Uterus (tissue), 4 donors: ENCODE data around the gene USP12. TPM values are rescaled to one million over a fixed set of nuclear protein-coding genes. Genes with fewer than 3 reads are reported as not detected.
"Not testable (repeated sequence)": the region's sequence is repeated elsewhere in the genome, so short reads cannot be mapped to it uniquely, and the experiment has no call there.

Experiments
- DNase-seq, 2 donors: peaks; one replicate each; pipeline ENCODE4 v3.0.0-alpha.2; 2019 to 2020
- H3K27ac ChIP-seq, 2 donors: fragments of 200-600 bp; sonication (generic); 1 replicate in 1 of 2; 2 replicates in 1 of 2; pipeline ENCODE4 v1.5.1; 2016 to 2018
- H3K27me3 ChIP-seq, 2 donors: fragments of 200-600 bp; sonication (generic); one replicate each; pipeline ENCODE4 v1.5.1; 2018 to 2019; ENCODE audit warnings: control low read depth in 1 of 2
- H3K36me3 ChIP-seq, 2 donors: fragments of 200-600 bp; sonication (generic); one replicate each; pipeline ENCODE4 v1.5.1; 2019; ENCODE audit warnings: control low read depth in 1 of 2
- H3K4me1 ChIP-seq, 2 donors: fragments of 200-600 bp; sonication (generic); one replicate each; pipeline ENCODE4 v1.5.1; 2018 to 2019; ENCODE audit warnings: control low read depth in 1 of 2
- H3K4me3 ChIP-seq, 2 donors: fragments of 200-600 bp; sonication (generic); 1 replicate in 1 of 2; 2 replicates in 1 of 2; pipeline ENCODE4 v1.5.1; 2018 to 2019; ENCODE audit warnings: mild to moderate bottlenecking in 1 of 2
- H3K9me3 ChIP-seq, 2 donors: fragments of 200-600 bp; sonication (generic); one replicate each; pipeline ENCODE4 v1.5.1; 2019; ENCODE audit warnings: control low read depth in 1 of 2
- POLR2A ChIP-seq, 2 donors: fragments of 450-650 bp; IDR thresholded peaks; one replicate each; pipeline ENCODE4 v1.6.1; 2016; ENCODE audit warnings: antibody characterized with exemption in 2 of 2, mild to moderate bottlenecking in 1 of 2, moderate library complexity in 1 of 2
- intact Hi-C: fragments of 100-400 bp; cut with DNase I; formaldehyde crosslinking; loops from one replicate; pipeline ENCODE4 v1.15.1; 2023; ENCODE audit warnings: low total_unique reads
- total RNA-seq, 4 donors: library from RNA; depleted of rRNA in 3 of 4; stranded (reverse); fragments of >200 nt in 3 of 4; gene quantifications; one replicate each; pipeline versions ENCODE4 v1.1.0 to v1.2.4, GENCODE V29; 2014 to 2023
- TF ChIP-seq, protein P1 (sequence below), 4 experiments: fragments of 200-600 bp in 2 of 4; fragments of 450-650 bp in 2 of 4; sonication (generic) in 2 of 4; IDR thresholded peaks; one replicate each; pipeline ENCODE4 v1.5.1; 2016 to 2019; ENCODE audit warnings: antibody characterized with exemption in 4 of 4, mild to moderate bottlenecking in 2 of 4, moderate library complexity in 1 of 4
- donor health status: DM: yes; HTN: yes; CAD: no.

The USP12 gene
- total RNA-seq, 4 donors from 2014 or later: 12.1 to 32.8 (median 20.5) TPM

- H3K4me1 ChIP-seq: no peaks in the 10 kb centered on the region
- no peak overlapping the region for H3K4me3 ChIP-seq
- no peaks in the 10 kb centered on the region for H3K9me3 ChIP-seq
- no peaks in the 10 kb centered on the region for H3K27me3 ChIP-seq
- intact Hi-C loops: no loop called here
- no peak for DNase-seq
- TF ChIP-seq POLR2A (IDR thresholded peaks at IDR 0.05): no peak
- TF ChIP-seq, protein P1, sequence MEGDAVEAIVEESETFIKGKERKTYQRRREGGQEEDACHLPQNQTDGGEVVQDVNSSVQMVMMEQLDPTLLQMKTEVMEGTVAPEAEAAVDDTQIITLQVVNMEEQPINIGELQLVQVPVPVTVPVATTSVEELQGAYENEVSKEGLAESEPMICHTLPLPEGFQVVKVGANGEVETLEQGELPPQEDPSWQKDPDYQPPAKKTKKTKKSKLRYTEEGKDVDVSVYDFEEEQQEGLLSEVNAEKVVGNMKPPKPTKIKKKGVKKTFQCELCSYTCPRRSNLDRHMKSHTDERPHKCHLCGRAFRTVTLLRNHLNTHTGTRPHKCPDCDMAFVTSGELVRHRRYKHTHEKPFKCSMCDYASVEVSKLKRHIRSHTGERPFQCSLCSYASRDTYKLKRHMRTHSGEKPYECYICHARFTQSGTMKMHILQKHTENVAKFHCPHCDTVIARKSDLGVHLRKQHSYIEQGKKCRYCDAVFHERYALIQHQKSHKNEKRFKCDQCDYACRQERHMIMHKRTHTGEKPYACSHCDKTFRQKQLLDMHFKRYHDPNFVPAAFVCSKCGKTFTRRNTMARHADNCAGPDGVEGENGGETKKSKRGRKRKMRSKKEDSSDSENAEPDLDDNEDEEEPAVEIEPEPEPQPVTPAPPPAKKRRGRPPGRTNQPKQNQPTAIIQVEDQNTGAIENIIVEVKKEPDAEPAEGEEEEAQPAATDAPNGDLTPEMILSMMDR (IDR thresholded peaks at IDR 0.05): no peak
- no peaks in the 10 kb centered on the region for H3K36me3 ChIP-seq
- H3K27ac ChIP-seq: no peak overlapping the region
Measured at GRCh38 chr13:27193496-27193895, 21.9 kb upstream of the USP12 start.

DNA sequence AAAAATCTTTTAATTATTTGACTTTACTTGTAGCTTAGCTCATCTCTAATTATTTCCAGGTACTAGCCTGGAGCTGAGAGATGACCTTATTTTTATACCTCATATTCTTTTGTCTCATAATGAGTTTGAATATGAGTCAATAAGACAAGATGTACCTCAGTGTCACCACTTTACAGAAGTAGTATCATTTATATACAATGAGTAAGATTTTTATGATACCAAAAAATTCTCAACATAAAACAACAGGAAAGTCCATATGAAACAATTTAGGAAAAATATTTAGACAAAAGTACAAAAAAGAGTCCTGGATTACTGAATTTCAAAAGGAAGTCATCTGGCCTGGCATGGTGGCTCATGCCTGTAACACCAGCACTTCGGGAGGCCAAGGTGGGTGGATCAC is 21.4 kb upstream of the USP12 start:
- no peaks in the 10 kb centered on the region for H3K4me1 ChIP-seq
- H3K9me3 ChIP-seq: no peaks in the 10 kb centered on the region
- no peaks in the 10 kb centered on the region for H3K36me3 ChIP-seq
- TF ChIP-seq, protein P1 (IDR thresholded peaks at IDR 0.05): no peak
- no peak for TF ChIP-seq POLR2A (IDR thresholded peaks at IDR 0.05)
- DNase-seq: no peak
- intact Hi-C loops: no loop called here
- H3K4me3 ChIP-seq: no peak overlapping the region
- no peaks in the 10 kb centered on the region for H3K27me3 ChIP-seq
- no peak overlapping the region for H3K27ac ChIP-seq

DNA sequence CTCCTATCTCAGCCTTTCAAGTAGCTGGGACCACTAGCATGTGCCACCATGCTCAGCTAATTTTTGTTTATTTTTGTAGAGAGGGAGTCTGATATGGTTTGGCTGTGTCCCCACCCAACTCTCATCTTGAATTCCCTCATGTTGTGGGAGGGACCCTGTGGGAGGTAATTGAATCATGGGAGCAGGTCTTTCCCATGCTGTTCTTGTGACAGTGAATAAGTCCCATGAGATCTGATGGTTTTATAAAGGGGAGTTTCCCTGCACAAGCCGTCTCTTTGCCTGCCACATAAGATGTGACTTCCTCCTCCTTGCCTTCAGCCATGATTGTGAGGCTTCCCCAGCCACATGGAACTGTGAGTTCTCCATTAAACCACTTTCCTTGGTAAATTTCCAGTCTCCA is 20.8 kb upstream of the USP12 start:
- H3K9me3 ChIP-seq, H3K27ac ChIP-seq, intact Hi-C loops, H3K4me1 ChIP-seq, H3K4me3 ChIP-seq, H3K36me3 ChIP-seq, DNase-seq, H3K27me3 ChIP-seq: not testable (repeated sequence)

DNA sequence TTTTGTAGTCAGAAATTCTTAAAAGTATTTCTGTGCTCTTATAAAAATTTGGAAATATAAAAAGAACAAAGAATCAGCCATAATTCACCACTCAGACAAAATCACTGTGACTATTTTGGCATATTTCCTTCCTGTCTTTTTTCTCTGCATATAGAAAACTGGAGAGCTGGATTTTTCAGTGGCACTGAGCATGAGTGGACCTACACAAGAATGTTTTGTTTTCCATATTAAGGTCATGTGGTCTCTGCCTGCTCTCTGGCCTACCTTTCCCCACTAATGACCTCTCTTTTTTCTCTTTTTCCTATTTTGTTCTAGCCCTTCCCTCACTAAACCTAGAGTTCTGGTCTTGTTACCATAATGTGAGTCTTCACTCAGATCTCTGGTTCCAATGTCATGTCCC is 17.6 kb upstream of the USP12 start:
- Histone ChIP-seq H3K27ac (no peak overlapping the region), H3K4me3 (no peak overlapping the region), H3K9me3 (no peaks in the 10 kb centered on the region), H3K36me3 (no peaks in the 10 kb centered on the region), H3K27me3 (no peaks in the 10 kb centered on the region), H3K4me1 (no peaks in the 10 kb centered on the region)
- intact Hi-C loops: no loop called here
- TF ChIP-seq POLR2A (IDR thresholded peaks at IDR 0.05): no peak
- TF ChIP-seq, protein P1 (IDR thresholded peaks at IDR 0.05): no peak
- DNase-seq: no peak

- no peaks in the 10 kb centered on the region for H3K4me1 ChIP-seq
- no peaks in the 10 kb centered on the region for H3K27me3 ChIP-seq
- no peak overlapping the region for H3K4me3 ChIP-seq
- DNase-seq: no peak
- intact Hi-C loops: no loop called here
- H3K36me3 ChIP-seq: no peaks in the 10 kb centered on the region
- H3K27ac ChIP-seq: no peak overlapping the region
- no peak for TF ChIP-seq POLR2A (IDR thresholded peaks at IDR 0.05)
- TF ChIP-seq, protein P1 (IDR thresholded peaks at IDR 0.05): no peak
- no peaks in the 10 kb centered on the region for H3K9me3 ChIP-seq
Measured at GRCh38 chr13:27188239-27188638, 16.6 kb upstream of the USP12 start.

GRCh38 chr13:27186295-27186694 is 14.7 kb upstream of the USP12 start:
- Histone ChIP-seq H3K27ac (no peak overlapping the region), H3K9me3 (no peaks in the 10 kb centered on the region), H3K36me3 (no peaks in the 10 kb centered on the region), H3K4me3 (no peak overlapping the region), H3K27me3 (no peaks in the 10 kb centered on the region), H3K4me1 (no peaks in the 10 kb centered on the region)
- TF ChIP-seq, protein P1 (IDR thresholded peaks at IDR 0.05): no peak
- no peak for TF ChIP-seq POLR2A (IDR thresholded peaks at IDR 0.05)
- intact Hi-C loops: no loop called here
- no peak for DNase-seq
